ENCODE data around the gene FAM210B.

The FAM210B gene

GRCh38 chr20:56380375-56380774 is 21.6 kb downstream of the FAM210B start:
- Histone ChIP-seq H3K79me2 (ENCODE audit: insufficient read depth, low read depth) (peaks cover 46% of the 10 kb centered on the region), H3K27me3 (ENCODE audit: insufficient read depth, low read depth) (no peaks in the 10 kb centered on the region), H3K9ac (no peak overlapping the region), H4K20me1 (ENCODE audit: insufficient read depth) (no peaks in the 10 kb centered on the region), H3K4me1 (ENCODE audit: low read depth, poor library complexity, severe bottlenecking) (peaks cover 52% of the 10 kb centered on the region), H3K27ac (no peak overlapping the region), H3K4me3 (IDR thresholded peaks at IDR 0.05; ENCODE audit: insufficient read depth, low read depth, low read length) (no peak overlapping the region), H3K4me2 (no peak overlapping the region), H3K36me3 (ENCODE audit: insufficient read depth) (no peaks in the 10 kb centered on the region; the same call in 1 of the 2 replicates), H2AFZ (ENCODE audit: low read depth) (no peak overlapping the region)
- TF ChIP-seq, protein P1, sequence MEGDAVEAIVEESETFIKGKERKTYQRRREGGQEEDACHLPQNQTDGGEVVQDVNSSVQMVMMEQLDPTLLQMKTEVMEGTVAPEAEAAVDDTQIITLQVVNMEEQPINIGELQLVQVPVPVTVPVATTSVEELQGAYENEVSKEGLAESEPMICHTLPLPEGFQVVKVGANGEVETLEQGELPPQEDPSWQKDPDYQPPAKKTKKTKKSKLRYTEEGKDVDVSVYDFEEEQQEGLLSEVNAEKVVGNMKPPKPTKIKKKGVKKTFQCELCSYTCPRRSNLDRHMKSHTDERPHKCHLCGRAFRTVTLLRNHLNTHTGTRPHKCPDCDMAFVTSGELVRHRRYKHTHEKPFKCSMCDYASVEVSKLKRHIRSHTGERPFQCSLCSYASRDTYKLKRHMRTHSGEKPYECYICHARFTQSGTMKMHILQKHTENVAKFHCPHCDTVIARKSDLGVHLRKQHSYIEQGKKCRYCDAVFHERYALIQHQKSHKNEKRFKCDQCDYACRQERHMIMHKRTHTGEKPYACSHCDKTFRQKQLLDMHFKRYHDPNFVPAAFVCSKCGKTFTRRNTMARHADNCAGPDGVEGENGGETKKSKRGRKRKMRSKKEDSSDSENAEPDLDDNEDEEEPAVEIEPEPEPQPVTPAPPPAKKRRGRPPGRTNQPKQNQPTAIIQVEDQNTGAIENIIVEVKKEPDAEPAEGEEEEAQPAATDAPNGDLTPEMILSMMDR (conservative IDR thresholded peaks at IDR 0.05; ENCODE audit: low read depth, low read length): no peak

DNA sequence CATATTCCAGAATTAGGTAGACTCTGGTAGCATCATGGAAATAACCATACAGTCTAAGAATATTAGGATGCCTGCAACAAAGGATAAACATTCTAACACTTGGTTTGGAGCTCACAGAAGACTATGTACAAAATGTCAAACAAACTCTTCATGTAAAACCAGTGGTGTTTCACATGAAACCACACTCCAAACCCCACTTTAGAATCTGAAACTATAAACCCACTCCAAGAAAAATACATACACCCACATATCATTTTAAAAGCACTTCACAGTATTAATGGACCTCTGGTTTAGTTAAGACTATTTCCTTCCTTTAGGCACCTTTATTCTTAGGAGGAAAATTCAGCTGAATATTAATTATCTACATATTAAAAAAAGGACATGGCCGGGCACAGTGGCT is 22.7 kb downstream of the FAM210B start:
- Histone ChIP-seq H3K27ac (peak overlapping the region; percentile 34; the same call in 1 of the 2 replicates), H3K4me2 (peak overlapping the region; percentile 59), H3K9ac (no peak overlapping the region), H3K27me3 (ENCODE audit: insufficient read depth, low read depth) (no peaks in the 10 kb centered on the region), H2AFZ (ENCODE audit: low read depth) (no peak overlapping the region), H3K4me3 (IDR thresholded peaks at IDR 0.05; ENCODE audit: insufficient read depth, low read depth, low read length) (no peak overlapping the region), H4K20me1 (ENCODE audit: insufficient read depth) (no peaks in the 10 kb centered on the region), H3K79me2 (ENCODE audit: insufficient read depth, low read depth) (peaks cover 35% of the 10 kb centered on the region; the same call in 1 of the 2 replicates), H3K36me3 (ENCODE audit: insufficient read depth) (peaks cover 7% of the 10 kb centered on the region; the same call in 1 of the 2 replicates), H3K4me1 (ENCODE audit: low read depth, poor library complexity, severe bottlenecking) (peaks cover 48% of the 10 kb centered on the region)
- TF ChIP-seq, protein P1 (conservative IDR thresholded peaks at IDR 0.05; ENCODE audit: low read depth, low read length): no peak

- Histone ChIP-seq H4K20me1 (ENCODE audit: insufficient read depth) (no peaks in the 10 kb centered on the region), H3K27ac (no peak overlapping the region)
Observed at GRCh38 chr20:56382696-56383095, 23.9 kb downstream of the FAM210B start.

DNA sequence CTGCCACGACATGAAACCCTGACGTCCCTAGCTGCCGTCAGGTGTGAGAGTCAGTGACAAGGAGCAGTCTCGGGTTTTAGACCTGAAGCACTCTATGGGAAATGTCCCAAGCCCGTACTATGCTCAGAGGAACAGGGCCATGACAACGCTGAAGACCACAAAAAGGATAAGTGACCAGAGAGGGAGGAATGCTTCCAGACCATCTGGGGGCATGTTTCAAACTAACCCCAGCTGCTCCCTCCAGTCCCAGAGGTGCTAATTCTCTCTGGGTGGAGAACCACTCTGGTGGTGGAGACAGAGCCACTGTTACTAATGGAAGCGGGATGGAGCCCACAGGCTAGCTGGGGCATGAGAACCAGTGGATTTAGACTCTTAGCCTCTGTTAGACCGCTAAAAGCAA is 24.6 kb downstream of the FAM210B start:
- Histone ChIP-seq H3K27ac (no peak overlapping the region), H3K4me3 (IDR thresholded peaks at IDR 0.05; ENCODE audit: insufficient read depth, low read depth, low read length) (no peak overlapping the region), H3K9ac (no peak overlapping the region), H3K4me1 (ENCODE audit: low read depth, poor library complexity, severe bottlenecking) (peaks cover 48% of the 10 kb centered on the region), H4K20me1 (ENCODE audit: insufficient read depth) (no peaks in the 10 kb centered on the region), H3K27me3 (ENCODE audit: insufficient read depth, low read depth) (no peaks in the 10 kb centered on the region), H2AFZ (ENCODE audit: low read depth) (no peak overlapping the region), H3K4me2 (no peak overlapping the region), H3K79me2 (ENCODE audit: insufficient read depth, low read depth) (peaks cover 35% of the 10 kb centered on the region; the same call in 1 of the 2 replicates), H3K36me3 (ENCODE audit: insufficient read depth) (peaks cover 10% of the 10 kb centered on the region; the same call in 1 of the 2 replicates)
- TF ChIP-seq, protein P1 (conservative IDR thresholded peaks at IDR 0.05; ENCODE audit: low read depth, low read length): no peak

More at GRCh38 chr20:56382696-56383095, 23.9 kb downstream of the FAM210B start:
- Histone ChIP-seq H3K27me3 (ENCODE audit: insufficient read depth, low read depth) (no peaks in the 10 kb centered on the region), H3K4me3 (IDR thresholded peaks at IDR 0.05; ENCODE audit: insufficient read depth, low read depth, low read length) (no peak overlapping the region), H2AFZ (ENCODE audit: low read depth) (no peak overlapping the region), H3K9ac (no peak overlapping the region), H3K4me1 (ENCODE audit: low read depth, poor library complexity, severe bottlenecking) (peaks cover 48% of the 10 kb centered on the region), H3K79me2 (ENCODE audit: insufficient read depth, low read depth) (peaks cover 31% of the 10 kb centered on the region; the same call in 1 of the 2 replicates), H3K36me3 (ENCODE audit: insufficient read depth) (peaks cover 7% of the 10 kb centered on the region; the same call in 1 of the 2 replicates), H3K4me2 (peak overlapping the region; percentile 59; the same call in 1 of the 2 replicates)
- TF ChIP-seq, protein P1 (conservative IDR thresholded peaks at IDR 0.05; ENCODE audit: low read depth, low read length): no peak
